ENCODE measurements around the gene FIS1.

The FIS1 gene

DNA sequence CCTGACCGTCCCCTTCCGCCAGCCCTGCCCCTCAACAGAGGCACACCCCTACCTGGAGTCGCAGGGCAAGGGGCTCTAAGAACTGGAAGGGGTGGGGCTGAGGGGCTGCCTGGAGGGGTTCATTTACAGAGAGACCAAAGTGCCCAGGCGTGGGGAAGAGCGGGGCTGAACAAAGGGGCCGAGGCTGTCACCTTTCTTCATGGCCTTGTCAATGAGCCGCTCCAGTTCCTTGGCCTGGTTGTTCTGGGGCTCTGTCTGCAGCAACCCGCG lies 5.0 kb downstream of the FIS1 start:
- H3K27ac ChIP-seq (ENCODE audit: low read depth, low read length, severe bottlenecking), result no peak overlapping the region

GRCh38 chr7:101239191-101239950 lies 5.5 kb downstream of the FIS1 start:
- no peaks in the 10 kb centered on the region for H3K9me3 ChIP-seq (ENCODE audit: control insufficient read depth, low read length)
- H3K27ac ChIP-seq (ENCODE audit: low read depth, low read length, severe bottlenecking), result peak overlapping the region; percentile 66
- H3K36me3 ChIP-seq (ENCODE audit: control insufficient read depth, insufficient read depth, low read length), result peaks cover 44% of the 10 kb centered on the region
- H3K4me1 ChIP-seq (ENCODE audit: control insufficient read depth, insufficient read depth, low read length, poor library complexity, severe bottlenecking), result peaks cover 32% of the 10 kb centered on the region
- 88 to 94% methylated on average over 12 to 13 of the region's 27 CpGs for WGBS, 2 experiments (ENCODE audit: insufficient coverage in 2 of 2)
- no peak overlapping the region for H3K4me3 ChIP-seq (ENCODE audit: extremely low read depth, insufficient read depth, low read length, poor library complexity, severe bottlenecking)

More for the DNA sequence above, 5.0 kb downstream of the FIS1 start:
- Histone ChIP-seq H3K9me3 (ENCODE audit: control insufficient read depth, low read length) (no peaks in the 10 kb centered on the region), H3K4me1 (ENCODE audit: control insufficient read depth, insufficient read depth, low read length, poor library complexity, severe bottlenecking) (peaks cover 32% of the 10 kb centered on the region), H3K4me3 (ENCODE audit: extremely low read depth, insufficient read depth, low read length, poor library complexity, severe bottlenecking) (no peak overlapping the region), H3K36me3 (ENCODE audit: control insufficient read depth, insufficient read depth, low read length) (peaks cover 44% of the 10 kb centered on the region)
- 92 to 98% methylated on average over 4 to 8 of the region's 9 CpGs for WGBS, 2 experiments (ENCODE audit: insufficient coverage in 2 of 2)

GRCh38 chr7:101238226-101239182 lies 6.4 kb downstream of the FIS1 start:
- WGBS, 2 experiments (ENCODE audit: insufficient coverage in 2 of 2), result 85 to 91% methylated on average over 24 to 25 of the region's 28 CpGs
- Histone ChIP-seq H3K36me3 (ENCODE audit: control insufficient read depth, insufficient read depth, low read length) (peaks cover 44% of the 10 kb centered on the region), H3K27ac (ENCODE audit: low read depth, low read length, severe bottlenecking) (peak overlapping the region; percentile 66), H3K4me3 (ENCODE audit: extremely low read depth, insufficient read depth, low read length, poor library complexity, severe bottlenecking) (no peak overlapping the region), H3K4me1 (ENCODE audit: control insufficient read depth, insufficient read depth, low read length, poor library complexity, severe bottlenecking) (peaks cover 29% of the 10 kb centered on the region), H3K9me3 (ENCODE audit: control insufficient read depth, low read length) (no peaks in the 10 kb centered on the region)

DNA sequence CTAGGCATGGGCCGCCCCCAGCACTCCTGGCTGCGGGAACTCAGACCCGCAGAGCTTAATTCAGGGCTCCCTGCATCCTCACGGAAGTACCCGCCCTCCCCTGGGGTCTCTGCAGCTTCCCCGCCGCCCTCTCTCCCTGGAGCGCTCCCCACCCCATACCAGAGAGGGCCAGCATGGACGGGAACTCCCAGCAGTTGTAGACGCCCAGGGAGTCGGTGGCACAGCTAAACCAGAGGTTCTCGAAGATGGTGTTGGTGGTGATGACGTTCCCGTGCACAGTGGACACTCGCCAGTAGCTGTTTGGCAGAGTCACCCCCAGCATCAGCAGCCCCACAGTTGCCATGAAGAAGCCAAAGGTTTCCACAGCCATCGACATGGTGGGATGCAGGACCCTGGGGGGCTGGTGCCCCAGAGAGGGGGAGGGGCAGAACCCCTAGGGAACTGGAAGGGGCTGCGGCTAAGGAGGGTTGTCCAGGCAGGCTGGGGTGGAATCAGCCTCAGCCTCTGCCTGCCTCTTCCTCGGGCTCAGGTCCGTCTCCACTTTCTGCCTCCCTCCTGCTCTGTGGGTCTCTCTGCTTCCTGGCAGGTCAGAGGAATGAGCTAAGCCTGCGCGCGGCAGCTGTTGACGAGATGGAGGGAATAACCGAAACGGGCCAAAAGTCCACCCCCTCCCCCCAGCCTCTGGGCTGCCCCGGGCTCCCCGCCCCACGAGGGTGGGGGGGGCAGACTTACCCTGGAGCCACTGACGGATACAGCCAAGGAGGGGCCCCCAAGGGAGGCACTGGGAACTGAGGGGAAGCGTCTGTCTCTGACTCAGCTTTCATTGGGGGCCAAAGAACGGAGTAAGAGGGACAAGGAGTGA lies 7.4 kb downstream of the FIS1 start, which contains the start of gene CLDN15:
Gene CLDN15, minus strand, starts transcription at position 597 of the 862 bp plus-strand sequence. Its CDS starts 221 bp downstream, at position 376.
- H3K36me3 ChIP-seq (ENCODE audit: control insufficient read depth, insufficient read depth, low read length), result peaks cover 35% of the 10 kb centered on the region
- WGBS, 2 experiments (ENCODE audit: insufficient coverage in 2 of 2), result 90 to 94% methylated on average over 19 of the region's 31 CpGs
- H3K27ac ChIP-seq (ENCODE audit: low read depth, low read length, severe bottlenecking), result peak within 1 kb of the TSS; percentile 30
- H3K4me3 ChIP-seq (ENCODE audit: extremely low read depth, insufficient read depth, low read length, poor library complexity, severe bottlenecking), result no peak within 1 kb of the TSS
- H3K9me3 ChIP-seq (ENCODE audit: control insufficient read depth, low read length), result no peaks in the 10 kb centered on the region
- H3K4me1 ChIP-seq (ENCODE audit: control insufficient read depth, insufficient read depth, low read length, poor library complexity, severe bottlenecking), result peaks cover 25% of the 10 kb centered on the region

GRCh38 chr7:101236292-101236835 lies 8.5 kb downstream of the FIS1 start:
- Histone ChIP-seq H3K9me3 (ENCODE audit: control insufficient read depth, low read length) (no peaks in the 10 kb centered on the region), H3K4me3 (ENCODE audit: extremely low read depth, insufficient read depth, low read length, poor library complexity, severe bottlenecking) (no peak overlapping the region), H3K4me1 (ENCODE audit: control insufficient read depth, insufficient read depth, low read length, poor library complexity, severe bottlenecking) (peaks cover 34% of the 10 kb centered on the region), H3K36me3 (ENCODE audit: control insufficient read depth, insufficient read depth, low read length) (peaks cover 30% of the 10 kb centered on the region), H3K27ac (ENCODE audit: low read depth, low read length, severe bottlenecking) (no peak overlapping the region)
- WGBS, 2 experiments (ENCODE audit: insufficient coverage in 2 of 2), result 93 to 96% methylated on average over 10 to 19 of the region's 21 CpGs

DNA sequence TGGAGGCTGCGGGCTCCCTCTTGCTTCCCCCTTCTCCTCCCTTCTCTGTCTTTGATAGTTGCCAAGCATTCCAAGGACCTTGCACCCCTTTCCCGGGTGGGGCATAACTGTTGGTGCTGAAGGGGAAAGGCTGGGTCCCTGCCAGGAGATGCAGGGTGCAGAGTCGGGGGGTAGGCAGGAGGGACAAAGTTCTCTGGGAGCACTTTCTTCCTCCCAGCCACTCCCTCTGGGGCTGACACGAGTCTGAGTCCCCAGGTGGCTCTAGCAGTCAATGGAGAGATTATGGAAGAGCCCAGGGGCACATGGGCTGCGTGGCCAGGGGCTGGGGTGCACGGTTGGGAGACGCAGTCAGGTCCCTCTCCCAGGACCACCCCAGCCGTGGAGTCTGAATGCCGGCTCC lies 9.4 kb downstream of the FIS1 start:
- Histone ChIP-seq H3K4me3 (ENCODE audit: extremely low read depth, insufficient read depth, low read length, poor library complexity, severe bottlenecking) (no peak overlapping the region), H3K27ac (ENCODE audit: low read depth, low read length, severe bottlenecking) (no peak overlapping the region), H3K9me3 (ENCODE audit: control insufficient read depth, low read length) (no peaks in the 10 kb centered on the region), H3K4me1 (ENCODE audit: control insufficient read depth, insufficient read depth, low read length, poor library complexity, severe bottlenecking) (peaks cover 34% of the 10 kb centered on the region), H3K36me3 (ENCODE audit: control insufficient read depth, insufficient read depth, low read length) (peaks cover 27% of the 10 kb centered on the region)
- WGBS, 2 experiments (ENCODE audit: insufficient coverage in 2 of 2), result 95 to 98% methylated on average over 4 to 7 of the region's 9 CpGs

- Histone ChIP-seq H3K36me3 (ENCODE audit: control insufficient read depth, insufficient read depth, low read length) (peaks cover 22% of the 10 kb centered on the region), H3K4me1 (ENCODE audit: control insufficient read depth, insufficient read depth, low read length, poor library complexity, severe bottlenecking) (peaks cover 33% of the 10 kb centered on the region), H3K9me3 (ENCODE audit: control insufficient read depth, low read length) (no peaks in the 10 kb centered on the region), H3K4me3 (ENCODE audit: extremely low read depth, insufficient read depth, low read length, poor library complexity, severe bottlenecking) (no peak overlapping the region), H3K27ac (ENCODE audit: low read depth, low read length, severe bottlenecking) (no peak overlapping the region)
- WGBS, 2 experiments (ENCODE audit: insufficient coverage in 2 of 2), result 77 to 84% methylated on average over 11 of the region's 11 CpGs
Measured at GRCh38 chr7:101235050-101235449, 9.8 kb downstream of the FIS1 start.

- H3K9me3 ChIP-seq (ENCODE audit: control insufficient read depth, low read length), result no peaks in the 10 kb centered on the region
- 90 to 91% methylated on average over 2 to 5 of the region's 5 CpGs for WGBS, 2 experiments (ENCODE audit: insufficient coverage in 2 of 2)
- H3K36me3 ChIP-seq (ENCODE audit: control insufficient read depth, insufficient read depth, low read length), result peaks cover 18% of the 10 kb centered on the region
- no peak overlapping the region for H3K4me3 ChIP-seq (ENCODE audit: extremely low read depth, insufficient read depth, low read length, poor library complexity, severe bottlenecking)
- H3K4me1 ChIP-seq (ENCODE audit: control insufficient read depth, insufficient read depth, low read length, poor library complexity, severe bottlenecking), result peaks cover 29% of the 10 kb centered on the region
- no peak overlapping the region for H3K27ac ChIP-seq (ENCODE audit: low read depth, low read length, severe bottlenecking)
Measured at GRCh38 chr7:101234636-101235035, 10.2 kb downstream of the FIS1 start.

DNA sequence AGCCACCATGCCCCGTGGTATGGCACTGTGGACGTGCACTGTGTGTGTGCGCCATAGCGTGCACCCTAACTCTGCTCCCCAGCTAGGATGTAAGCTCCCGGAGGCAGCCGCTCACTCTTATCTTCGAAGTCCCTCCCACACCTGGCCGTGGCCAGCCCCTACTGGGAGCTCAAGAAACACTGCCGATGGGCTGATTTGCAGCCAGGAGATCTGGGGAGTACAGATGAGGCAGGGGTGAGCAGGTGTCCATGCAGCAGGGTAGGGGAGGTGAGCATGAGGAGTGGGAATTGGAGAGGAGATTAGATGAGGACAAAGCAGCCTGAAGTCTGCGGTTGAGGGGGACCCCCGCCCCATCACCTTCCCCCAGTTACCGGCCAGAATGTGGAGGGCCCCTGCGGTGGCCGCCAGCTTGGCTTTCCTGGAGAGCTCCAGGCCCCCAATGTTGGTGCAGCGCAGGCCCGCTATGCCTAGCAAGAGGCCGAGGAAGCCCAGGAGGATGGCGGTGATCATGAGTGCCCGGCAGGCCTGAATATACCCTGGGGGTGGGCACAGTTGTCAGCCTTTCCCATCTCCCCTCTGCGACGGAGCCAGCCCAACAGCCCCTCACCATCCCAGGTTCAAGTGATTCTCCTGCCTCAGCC lies 10.9 kb downstream of the FIS1 start:
- 90 to 92% methylated on average over 13 to 21 of the region's 21 CpGs for WGBS, 2 experiments (ENCODE audit: insufficient coverage in 2 of 2)
- H3K4me1 ChIP-seq (ENCODE audit: control insufficient read depth, insufficient read depth, low read length, poor library complexity, severe bottlenecking), result peaks cover 23% of the 10 kb centered on the region
- no peaks in the 10 kb centered on the region for H3K9me3 ChIP-seq (ENCODE audit: control insufficient read depth, low read length)
- H3K4me3 ChIP-seq (ENCODE audit: extremely low read depth, insufficient read depth, low read length, poor library complexity, severe bottlenecking), result no peak overlapping the region
- no peak overlapping the region for H3K27ac ChIP-seq (ENCODE audit: low read depth, low read length, severe bottlenecking)
- H3K36me3 ChIP-seq (ENCODE audit: control insufficient read depth, insufficient read depth, low read length), result peaks cover 12% of the 10 kb centered on the region

All from mesodermal cell (in vitro differentiated cells).